Measurements from ENCODE around the gene PRDM16.

Gene PRDM16

DNA sequence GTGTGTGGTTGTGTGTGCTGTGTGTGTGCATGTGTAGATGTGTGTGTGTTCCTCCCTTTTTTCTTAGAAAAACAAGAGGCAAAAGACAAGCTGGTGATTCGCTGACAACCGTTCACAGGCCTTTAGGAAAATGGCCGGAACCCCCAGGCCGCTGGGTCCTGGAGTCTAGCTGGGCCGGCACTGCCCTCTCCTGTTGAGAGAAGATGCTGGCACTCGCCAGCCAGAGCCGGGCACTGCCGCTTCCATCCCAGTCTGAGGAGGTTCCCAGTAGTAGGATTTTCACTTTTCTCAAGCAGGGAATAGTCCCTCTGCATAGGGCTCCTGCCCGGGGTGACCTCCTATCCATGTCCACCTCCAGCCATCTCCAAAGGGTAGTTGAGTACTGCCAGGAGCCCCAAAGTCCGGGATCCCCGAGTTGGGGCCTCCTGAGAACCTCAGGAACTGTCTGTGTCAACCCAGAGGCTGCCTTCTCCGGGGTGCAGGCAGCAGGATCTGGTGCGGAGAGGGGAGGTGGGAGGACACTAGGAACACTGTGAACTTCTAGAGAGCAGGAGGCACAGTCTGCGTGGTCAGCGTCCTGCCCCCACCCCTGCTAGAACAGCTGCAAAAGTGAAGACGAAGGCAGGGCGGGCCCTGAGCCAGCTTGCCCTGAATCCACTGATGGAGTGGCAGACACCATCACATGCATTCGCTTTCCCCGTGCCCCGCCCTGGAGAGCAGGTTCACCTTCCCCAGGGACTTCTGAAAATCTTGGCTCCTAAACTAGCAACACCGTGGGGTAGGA lies 341.3 kb downstream of the PRDM16 start:
- DNase-seq (ENCODE audit: low read depth) = no peak
- TF ChIP-seq CTCF (IDR thresholded peaks at IDR 0.05; ENCODE audit: low read depth, low read length, missing control alignments) = no peak

DNA sequence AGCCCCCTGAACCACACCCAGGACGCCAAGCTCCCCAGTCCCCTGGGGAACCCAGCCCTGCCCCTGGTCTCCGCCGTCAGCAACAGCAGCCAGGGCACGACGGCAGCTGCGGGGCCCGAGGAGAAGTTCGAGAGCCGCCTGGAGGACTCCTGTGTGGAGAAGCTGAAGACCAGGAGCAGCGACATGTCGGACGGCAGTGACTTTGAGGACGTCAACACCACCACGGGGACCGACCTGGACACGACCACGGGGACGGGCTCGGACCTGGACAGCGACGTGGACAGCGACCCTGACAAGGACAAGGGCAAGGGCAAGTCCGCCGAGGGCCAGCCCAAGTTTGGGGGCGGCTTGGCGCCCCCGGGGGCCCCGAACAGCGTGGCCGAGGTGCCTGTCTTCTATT lies 342.8 kb downstream of the PRDM16 start:
- no peak for DNase-seq (ENCODE audit: low read depth)
- TF ChIP-seq CTCF (IDR thresholded peaks at IDR 0.05; ENCODE audit: low read depth, low read length, missing control alignments) = no peak
- no peak overlapping the region for H3K4me3 ChIP-seq (ENCODE audit: low read depth, low read length)

More for the DNA sequence above, 341.3 kb downstream of the PRDM16 start:
- H3K4me3 ChIP-seq (ENCODE audit: low read depth, low read length) = no peak overlapping the region

DNA sequence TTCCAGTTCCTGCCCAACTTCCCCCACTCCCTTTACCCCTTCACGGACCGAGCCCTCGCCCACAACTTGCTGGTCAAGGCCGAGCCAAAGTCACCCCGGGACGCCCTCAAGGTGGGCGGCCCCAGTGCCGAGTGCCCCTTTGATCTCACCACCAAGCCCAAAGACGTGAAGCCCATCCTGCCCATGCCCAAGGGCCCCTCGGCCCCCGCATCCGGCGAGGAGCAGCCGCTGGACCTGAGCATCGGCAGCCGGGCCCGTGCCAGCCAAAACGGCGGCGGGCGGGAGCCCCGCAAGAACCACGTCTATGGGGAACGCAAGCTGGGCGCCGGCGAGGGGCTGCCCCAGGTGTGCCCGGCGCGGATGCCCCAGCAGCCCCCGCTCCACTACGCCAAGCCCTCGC lies 343.4 kb downstream of the PRDM16 start:
- TF ChIP-seq CTCF (IDR thresholded peaks at IDR 0.05; ENCODE audit: low read depth, low read length, missing control alignments) = no peak
- no peak overlapping the region for H3K4me3 ChIP-seq (ENCODE audit: low read depth, low read length)
- no peak for DNase-seq (ENCODE audit: low read depth)

DNA sequence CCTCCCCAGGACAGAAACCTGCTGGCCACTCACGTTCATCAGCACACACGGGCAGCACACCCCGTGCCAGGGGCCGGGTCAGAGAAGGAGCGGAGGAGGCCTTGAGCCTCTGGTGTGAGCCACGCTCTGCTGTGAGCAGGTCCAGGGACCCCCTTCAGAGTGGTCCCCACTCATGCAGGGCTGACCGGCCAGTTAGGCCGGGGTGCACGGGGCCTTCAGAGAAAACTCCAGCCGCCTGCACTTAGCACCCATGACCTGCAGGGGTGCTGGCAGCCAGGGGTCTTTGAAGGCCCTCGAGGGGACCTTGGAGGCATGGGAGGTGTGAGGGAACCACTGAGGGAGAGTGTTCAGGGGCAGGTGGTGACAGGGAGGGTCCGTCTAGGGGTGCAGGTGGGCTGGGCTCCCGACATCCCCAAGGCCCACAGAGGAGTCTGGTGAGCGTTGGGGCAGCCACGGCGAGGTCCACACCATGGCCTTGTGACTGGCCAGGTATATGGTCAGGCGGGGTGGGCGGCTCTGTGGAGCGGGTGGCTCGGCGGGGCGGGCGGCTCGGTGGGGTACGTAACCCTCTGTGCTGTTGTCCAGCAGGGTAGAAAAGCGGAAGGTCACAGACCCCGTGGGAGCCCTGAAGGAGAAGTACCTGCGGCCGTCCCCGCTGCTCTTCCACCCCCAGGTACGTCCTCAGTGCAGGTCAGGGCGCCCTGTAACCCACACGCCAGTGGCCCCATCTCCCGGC lies 345.1 kb downstream of the PRDM16 start:
- DNase-seq (ENCODE audit: low read depth) = no peak
- TF ChIP-seq CTCF (IDR thresholded peaks at IDR 0.05; ENCODE audit: low read depth, low read length, missing control alignments) = no peak
- H3K4me3 ChIP-seq (ENCODE audit: low read depth, low read length) = no peak overlapping the region

DNA sequence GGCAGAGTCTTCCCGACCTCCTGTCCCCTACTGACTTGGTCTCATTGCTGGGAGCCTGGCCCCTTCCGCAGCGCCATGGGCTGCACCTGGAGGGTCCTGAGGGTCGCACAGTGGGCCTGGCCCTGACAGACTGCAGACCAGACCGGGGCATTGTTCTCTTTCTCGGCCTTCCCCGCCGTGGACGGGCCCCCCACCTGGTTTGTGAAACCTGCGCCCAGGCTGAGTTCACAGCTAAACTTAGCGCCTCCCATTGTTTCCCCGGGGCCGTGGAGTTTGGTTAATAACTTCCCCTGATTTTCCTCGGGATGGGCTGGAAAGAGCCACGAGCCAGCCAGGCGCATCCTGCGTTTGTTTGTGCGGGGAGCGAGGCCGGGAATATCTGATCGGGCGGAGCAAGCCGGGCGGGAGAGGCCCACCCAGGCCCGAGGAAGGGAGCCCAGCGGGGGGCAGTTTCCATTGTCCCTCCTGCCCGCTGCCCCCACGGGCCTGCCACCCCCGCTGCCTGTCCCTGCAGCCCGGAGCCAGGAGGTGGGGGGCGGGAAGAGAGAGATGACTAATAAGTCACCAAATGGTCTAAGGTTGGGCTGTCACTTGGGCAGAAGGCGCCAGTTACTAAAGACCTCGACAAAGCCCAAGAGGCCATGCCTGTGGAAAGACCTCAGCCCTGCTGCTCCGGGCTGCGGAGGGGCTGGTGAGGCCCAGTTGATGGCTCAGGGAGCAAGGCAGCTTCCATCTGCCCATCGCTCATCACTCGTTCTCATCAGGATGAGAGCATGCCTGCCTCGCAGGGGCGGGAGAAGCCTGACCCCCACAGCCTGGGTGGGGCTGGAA lies 346.5 kb downstream of the PRDM16 start:
- TF ChIP-seq CTCF (IDR thresholded peaks at IDR 0.05; ENCODE audit: low read depth, low read length, missing control alignments) = no peak
- no peak for DNase-seq (ENCODE audit: low read depth)
- no peak overlapping the region for H3K4me3 ChIP-seq (ENCODE audit: low read depth, low read length)

DNA sequence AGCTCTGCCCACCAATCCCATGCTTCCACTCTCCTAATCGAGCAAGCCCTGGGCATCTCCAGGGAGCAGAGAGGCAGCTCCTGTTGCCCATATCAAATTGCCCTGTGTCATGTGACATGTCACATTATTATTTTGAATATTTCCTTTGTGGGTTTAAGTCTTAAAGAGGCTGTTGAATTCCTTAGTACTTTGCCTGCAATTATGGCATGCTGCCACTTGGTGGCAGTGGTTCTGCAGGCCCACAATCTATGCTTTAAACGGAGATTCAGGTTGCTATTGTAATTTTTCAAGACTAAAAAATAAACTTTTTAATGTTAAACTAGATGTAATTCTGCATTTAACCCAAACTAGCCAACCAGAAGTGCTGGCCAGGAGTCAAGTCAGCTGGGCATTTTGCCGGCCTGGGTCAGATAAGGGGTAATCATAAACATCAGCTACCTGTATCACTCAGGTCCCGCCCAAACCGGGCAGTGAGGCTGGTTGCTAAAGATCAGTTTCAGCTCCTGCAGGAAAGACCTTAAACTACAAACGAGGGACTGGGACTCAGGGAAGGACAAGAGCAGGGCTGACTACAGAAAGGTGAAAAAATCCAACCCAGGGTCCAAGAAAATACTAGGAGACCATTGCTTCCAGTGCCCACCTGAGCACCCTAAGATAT lies 348.2 kb downstream of the PRDM16 start:
- no peak overlapping the region for H3K4me3 ChIP-seq (ENCODE audit: low read depth, low read length)
- DNase-seq (ENCODE audit: low read depth) = no peak

More for the DNA sequence above, 348.2 kb downstream of the PRDM16 start:
- peak; percentile 38 for TF ChIP-seq CTCF (IDR thresholded peaks at IDR 0.05; ENCODE audit: low read depth, low read length, missing control alignments)
